T-helper 1 cell treated with Interleukin-12 subunit alpha and Interleukin-12 subunit beta and Interleukin-4 antibody, amounts not matched to agents 30 ng/mL and 1 ng/mL, for 36 hours (primary cell): ENCODE data around the gene NUP62. TPM values are rescaled to one million over a fixed set of nuclear protein-coding genes. Genes with fewer than 3 reads are reported as not detected.

Experiments used
- intact Hi-C: fragments of 100-400 bp; cut with micrococcal nuclease; formaldehyde crosslinking; loops from one replicate; pipeline ENCODE4 v1.15.1; 2024
- total RNA-seq: library from RNA; stranded (reverse); gene quantifications from 2 replicates; pipeline ENCODE4 v1.2.3, GENCODE V29; 2022

NUP62 gene
- total RNA-seq, 1 donor from 2014 or later = 155 TPM

GRCh38 chr19:49906879-49907564, 22.3 kb downstream of the NUP62 start:
- intact Hi-C loops = no loop called here

DNA sequence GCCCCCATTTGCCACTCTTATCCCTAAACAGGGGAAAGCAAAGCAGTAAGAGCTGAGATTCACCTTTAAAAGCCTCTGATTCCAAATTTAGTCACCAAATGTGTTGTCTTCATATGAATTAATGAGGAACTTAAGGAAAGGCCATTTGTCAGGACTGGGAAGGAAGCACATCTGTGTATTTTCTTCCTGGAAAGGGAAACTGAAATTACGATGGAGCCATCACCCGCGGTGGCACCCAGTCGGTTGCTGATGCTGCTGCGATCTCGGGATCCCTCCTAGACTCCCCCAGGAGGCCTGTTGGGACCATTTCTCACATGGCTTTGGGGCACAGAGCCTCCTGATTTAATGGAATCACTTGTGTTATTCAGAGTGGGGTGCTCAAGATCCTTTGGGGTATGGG, 25.2 kb downstream of the NUP62 start:
- intact Hi-C loops = no loop called here

DNA sequence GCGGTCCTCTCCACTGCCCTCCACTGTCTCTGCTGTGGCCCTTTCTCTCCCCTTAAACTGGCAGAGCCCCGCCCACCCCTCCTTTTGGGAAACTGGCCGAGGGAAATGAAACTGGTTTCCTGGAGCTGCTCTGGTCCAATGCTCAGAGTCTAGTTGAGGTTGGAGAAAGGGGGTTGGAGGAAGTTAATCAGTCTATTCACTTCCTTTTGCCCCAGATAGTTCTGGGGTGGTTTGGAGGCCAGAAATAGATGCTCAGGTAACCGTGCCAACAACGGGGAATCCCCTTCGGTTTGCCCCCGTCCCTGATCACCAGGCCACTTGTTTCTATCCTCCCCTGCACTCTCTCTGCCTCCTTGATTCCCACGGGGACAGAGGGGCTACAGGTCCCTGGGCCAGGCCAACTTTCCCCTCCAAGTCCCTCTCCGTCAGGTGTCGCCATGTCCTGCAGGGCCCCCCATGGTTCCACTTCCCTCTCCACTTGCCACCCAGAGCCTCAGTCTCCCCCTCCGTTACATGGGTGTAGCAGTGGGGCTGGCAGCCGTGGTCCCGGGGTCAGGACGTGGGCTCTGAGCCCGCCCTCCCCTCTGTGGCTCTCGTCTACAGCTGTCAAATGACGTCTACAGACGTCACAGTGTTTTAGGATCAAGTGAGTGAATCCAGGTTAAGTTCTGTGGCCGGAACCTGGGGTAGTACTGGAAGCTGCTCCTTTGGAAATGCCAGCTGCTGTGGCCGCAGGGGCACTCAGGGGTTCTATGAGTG, 32.3 kb downstream of the NUP62 start, which contains the start of gene IL4I1:
IL4I1 (minus strand) TSS at position 25 of the 759 bp plus-strand sequence. CDS start 727 bp downstream, outside the sequence.
- intact Hi-C loops = loop anchor here (1.0 to 2.0 kb wide), 6 partner anchors 14 to 131 kb away; partner anchors contain the start of genes AKT1S1, ATF5, NUP62 and TBC1D17

- intact Hi-C loops = loop anchor here (2.0 kb wide), 1 partner anchor 15 kb away; no protein-coding TSS in a partner anchor
Measured at GRCh38 chr19:49895566-49896297, 33.6 kb downstream of the NUP62 start.

DNA sequence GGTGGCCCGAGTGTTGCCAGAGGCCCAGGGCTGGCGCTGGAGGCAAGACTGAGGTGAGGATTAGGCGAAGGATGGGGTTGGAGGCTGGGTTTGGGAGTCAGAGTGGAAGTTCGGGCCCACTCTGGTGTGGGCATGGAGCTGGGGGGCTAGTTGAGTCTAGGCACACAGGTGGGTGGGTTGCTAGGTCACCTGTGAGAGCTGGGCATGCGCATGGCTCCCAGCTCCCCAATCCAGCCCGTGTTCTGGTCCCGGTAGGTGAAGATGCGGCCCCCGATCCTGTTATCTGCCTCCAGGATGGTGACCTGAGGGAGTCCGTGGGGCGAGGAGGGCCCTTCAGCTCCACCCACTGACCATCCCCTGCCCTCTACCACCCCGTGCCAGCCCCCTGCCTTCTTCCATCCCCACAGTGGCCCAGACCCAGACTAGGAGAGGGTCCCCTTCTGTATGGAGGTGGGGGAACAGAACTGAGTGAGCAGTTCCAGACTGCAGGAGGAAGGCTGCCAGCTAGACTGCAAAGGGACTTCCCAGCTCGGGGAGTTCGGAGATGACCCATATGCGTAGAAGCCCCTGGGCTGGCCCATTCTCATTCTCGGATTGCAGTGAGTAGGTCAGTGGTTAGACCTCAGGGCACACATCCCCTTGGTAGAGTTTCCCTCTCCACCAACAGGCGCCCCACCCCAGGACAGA, 34.3 kb downstream of the NUP62 start:
- intact Hi-C loops = no loop called here

DNA sequence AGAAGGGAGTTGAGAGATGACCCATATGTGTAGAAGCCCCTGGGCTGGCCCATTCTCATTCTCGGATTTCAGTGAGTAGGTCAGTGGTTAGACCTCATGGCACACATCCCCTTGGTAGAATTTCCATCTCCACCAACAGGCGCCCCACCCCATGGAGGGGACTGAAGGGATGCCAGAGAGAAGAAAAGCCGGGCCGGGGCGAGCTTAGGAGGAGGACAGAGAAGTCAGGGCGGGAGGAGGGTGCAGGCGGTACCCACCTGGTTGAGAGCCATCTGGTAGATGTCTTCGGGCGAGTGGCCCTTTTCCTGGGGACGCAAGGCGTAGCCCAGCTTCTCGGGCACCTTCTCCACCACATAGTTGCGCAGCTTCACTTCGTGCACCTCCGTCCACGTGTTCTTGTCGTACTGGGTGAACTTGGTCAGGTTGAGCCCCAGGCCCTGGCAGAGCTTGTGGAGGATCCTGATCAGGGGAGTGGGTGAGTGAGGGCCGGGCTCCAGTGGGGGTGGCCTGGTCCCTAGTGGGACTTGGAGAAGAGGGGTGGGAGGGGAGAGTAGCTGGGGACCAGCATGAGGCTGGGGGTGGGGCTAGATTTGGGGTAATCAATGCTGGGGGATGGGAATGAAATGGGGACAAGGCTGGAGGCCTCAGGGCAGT, 35.2 kb downstream of the NUP62 start:
- intact Hi-C loops = no loop called here

DNA sequence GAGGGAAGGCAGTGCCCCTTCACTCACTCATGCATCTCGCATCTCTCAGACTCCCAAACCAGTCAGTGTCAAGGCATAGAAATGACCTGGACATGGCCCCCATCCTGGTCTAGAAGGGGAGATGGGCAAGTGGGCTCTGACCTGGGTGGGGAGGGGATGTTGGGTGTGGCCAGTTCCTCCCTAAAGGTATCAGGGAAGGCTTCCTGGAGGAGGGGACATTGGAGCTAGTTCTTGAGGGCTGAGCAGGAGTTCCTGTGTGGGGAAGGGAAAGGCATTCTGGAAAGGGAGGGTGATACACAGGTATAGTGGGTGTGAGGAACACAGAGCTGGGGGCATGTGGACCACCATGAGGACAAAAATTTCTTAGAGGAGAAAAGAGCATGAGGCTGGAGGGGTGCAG, 36.6 kb downstream of the NUP62 start:
- intact Hi-C loops = no loop called here

- intact Hi-C loops = loop anchor here (2.0 kb wide), 1 partner anchor 41 kb away; the partner anchor contains the start of gene PTOV1
Measured at GRCh38 chr19:49891393-49891792, 37.9 kb downstream of the NUP62 start.

DNA sequence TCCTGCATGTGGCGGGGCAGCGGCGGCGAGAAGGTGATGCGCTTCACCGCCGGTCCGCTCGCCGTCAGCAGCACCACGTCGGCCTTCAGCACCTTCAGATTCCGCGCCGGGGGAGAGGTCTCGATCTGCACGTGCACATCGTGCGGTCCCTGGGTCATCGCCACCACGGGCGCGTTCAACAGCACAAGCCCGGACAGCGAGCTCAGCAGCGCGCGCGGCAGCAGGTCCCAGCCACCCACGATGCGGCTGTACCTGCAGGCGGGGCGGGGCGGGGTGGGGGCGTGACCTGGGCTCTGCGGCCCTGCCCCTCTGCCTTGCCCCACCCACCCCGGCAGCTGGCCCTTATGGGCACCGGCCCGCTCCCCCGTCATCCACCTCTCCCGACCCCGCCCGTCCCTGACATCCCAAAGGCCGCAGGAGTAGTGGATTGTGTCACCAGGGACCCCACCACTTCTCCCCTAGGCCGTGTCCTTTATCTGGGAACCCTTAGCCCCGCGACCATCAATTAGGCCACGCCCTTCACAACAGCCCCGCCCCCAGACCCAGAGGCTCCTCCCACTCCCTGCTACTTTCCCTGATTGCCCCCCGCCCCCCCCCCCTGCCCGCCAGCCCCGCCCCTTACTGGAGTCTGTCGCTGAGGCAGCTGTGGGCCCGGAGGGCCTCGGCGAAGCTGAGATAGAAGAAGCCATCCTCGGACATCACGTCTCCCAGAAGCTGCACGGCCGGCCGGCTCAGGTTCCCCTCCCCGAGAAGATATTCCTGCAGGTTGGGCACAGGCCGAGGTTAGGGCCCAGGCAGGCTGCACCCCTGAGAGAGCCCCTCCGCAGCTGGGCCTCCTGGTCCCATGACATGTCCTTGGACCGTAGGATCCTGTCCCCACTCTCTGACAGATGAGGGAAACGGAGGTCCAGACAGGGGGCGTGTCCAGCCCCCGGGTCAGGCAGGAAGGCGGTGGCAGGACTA, 38.7 kb downstream of the NUP62 start:
- intact Hi-C loops = loop anchor here (1.0 to 2.0 kb wide), 4 partner anchors 13 to 40 kb away; partner anchors contain the start of genes AKT1S1, ATF5, NUP62 and PNKP

GRCh38 chr19:49889687-49890348, 39.5 kb downstream of the NUP62 start:
- intact Hi-C loops = loop anchor here (1.0 to 2.0 kb wide), 4 partner anchors 13 to 39 kb away; partner anchors contain the start of genes AKT1S1, ATF5, NUP62 and PNKP

GRCh38 chr19:49889038-49889686, 40.1 kb downstream of the NUP62 start:
- intact Hi-C loops = no loop called here

DNA sequence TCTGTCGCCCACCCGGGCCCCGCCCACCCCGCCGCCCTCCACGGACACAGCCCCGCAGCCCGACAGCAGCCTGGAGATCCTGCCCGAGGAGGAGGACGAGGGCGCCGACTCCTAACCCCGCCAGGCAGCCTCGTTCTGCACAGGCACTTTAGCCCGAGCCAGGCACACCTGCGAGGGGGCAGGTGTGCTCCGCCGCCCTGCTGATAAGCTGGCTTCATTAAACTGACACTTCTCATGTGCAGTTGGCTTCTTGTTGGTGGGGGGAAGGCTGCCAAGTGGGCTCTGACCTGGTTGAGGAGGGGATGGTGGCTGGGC, 40.8 kb downstream of the NUP62 start:
- intact Hi-C loops = no loop called here

DNA sequence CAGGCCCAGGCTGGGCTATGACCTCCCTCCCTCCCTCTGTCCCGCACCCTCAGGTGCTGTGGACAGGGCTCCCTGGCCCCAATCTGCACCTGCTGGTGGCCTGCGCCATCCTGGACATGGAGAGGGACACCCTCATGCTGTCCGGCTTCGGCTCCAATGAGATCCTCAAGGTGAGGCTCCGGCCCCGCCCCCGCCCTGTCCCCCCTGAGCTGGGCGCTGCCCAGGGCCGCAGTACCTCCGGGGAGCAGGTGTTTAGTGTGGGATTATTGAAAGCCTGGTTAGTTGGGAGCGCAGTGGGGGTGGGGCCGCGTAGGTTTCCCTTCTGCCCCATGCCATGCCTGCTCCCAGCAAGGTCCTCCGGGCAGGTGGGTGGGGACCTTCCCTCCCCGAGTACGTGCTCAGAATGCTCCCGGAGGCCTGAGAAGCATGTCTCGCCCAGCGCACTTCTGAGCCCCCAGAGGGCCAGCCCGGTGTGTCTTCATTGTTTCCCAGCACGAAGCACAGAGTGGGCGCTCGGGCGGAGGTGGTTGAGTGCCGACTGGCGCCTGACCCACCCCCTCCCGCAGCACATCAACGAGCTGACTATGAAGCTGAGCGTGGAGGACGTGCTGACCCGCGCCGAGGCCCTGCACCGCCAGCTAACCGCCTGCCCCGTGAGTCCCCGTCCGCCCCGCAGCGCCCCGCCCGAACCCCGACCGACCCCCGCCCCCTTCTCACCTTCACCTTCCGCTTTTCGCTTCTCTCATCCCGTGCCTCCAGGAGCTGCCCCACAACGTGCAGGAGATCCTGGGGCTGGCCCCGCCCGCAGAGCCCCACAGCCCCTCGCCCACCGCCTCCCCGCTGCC, 41.4 kb downstream of the NUP62 start:
- intact Hi-C loops = no loop called here

GRCh38 chr19:49887037-49887664, 42.2 kb downstream of the NUP62 start:
- intact Hi-C loops = no loop called here

- intact Hi-C loops = no loop called here
Measured at GRCh38 chr19:49884760-49885159, 44.5 kb downstream of the NUP62 start.

DNA sequence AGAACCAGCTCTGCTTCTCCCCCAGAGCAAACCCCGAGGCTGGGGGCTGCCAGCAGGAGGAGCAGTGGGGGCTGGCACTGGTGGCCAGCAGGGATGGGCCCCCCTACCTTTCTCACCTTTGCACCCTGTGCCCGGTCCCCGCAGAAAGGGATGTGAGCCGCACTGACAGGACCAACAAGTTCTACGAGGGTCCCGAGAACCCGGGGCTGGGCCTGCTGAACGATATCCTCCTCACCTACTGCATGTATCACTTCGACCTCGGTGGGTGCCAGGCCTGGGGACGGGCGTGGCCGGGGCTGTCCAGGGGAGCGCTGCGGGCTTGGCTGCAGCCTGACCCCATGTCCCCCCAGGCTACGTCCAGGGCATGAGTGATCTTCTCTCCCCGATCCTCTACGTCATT, 45.2 kb downstream of the NUP62 start:
- intact Hi-C loops = no loop called here

GRCh38 chr19:49883094-49883493, 46.2 kb downstream of the NUP62 start:
- intact Hi-C loops = no loop called here
